GM19455 (cell line): Measurements from ENCODE around the gene NAT8L.

Source experiments
- ATAC-seq: cut with Tn5 transposase; IDR thresholded peaks from one replicate; pipeline ENCODE4 v1.9.1; 2021; ENCODE audit not compliant: unreplicated experiment

NAT8L gene

DNA sequence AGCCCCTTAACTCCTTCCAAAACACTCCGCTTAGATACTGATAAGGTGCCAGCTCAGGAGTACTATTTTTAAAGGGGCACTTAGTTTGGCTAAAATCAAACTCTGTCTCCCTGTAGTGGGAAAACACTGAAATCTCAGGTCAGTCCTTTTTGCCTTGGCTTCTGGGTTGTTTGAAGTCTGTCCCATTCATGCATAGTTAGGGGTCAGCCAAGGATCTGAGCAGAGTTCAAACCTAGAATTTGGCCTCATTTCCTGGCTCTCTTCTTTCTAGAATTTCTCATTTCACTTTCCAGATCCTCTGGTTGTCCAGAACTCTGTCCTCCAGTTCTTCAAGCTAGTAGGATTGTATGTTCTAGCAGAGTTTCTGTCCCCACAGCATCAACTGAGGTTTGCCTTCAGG, 31.5 kb downstream of the NAT8L start:
- no peak for ATAC-seq

DNA sequence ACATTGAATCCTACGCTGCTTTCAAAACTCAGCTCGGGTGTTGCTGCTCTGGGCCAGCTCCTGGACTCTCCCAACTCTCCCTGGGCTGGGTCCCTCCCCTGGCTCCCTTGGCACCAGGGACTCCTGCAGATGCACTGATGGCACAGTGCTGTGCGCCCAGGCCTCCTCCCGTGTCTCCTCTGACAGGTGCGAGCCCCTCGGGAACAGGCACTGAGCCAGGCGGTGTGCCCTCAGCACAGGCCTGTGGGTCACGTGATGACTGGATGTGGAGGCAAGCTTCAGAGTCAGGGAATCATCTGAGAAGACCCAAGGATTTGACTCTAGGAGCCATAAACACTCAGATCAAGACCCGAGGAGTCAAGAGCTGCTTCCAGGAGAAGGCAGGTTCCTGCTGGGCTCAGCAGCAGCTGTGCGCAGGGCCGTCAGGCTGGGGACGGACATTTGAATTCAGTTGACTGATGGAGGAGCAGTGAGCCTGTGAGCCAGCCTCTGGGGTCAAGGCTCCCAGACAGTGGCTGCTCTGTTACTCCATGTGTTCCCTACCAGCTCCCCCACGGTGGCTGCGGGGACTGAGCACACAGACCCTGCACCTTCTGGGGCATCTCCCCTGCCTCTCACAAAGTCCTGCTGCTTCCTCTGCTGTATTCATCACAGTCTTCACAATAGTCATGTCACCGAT, 33.0 kb downstream of the NAT8L start:
- no peak for ATAC-seq

DNA sequence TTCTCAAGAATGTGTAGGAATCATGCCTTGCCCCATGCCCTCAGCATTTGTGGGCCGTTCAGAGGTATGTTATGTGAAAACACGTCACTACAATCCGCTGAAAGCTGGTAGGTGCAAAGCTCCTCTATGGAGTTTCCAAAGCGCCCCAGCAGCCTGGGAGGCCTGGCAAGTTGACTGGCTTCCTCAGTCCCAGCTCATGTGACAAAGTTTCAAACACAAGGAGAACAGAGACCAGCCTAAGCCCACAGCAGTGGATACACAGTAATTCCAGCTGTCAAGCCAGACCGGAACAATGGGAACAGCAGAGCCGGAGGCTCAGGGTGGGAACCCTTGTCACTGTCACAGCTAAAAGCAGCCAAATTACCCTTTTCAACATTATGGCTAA, 33.5 kb downstream of the NAT8L start:
- ATAC-seq: no peak

GRCh38 chr4:2093265-2093664, 34.1 kb downstream of the NAT8L start:
- ATAC-seq: no peak

DNA sequence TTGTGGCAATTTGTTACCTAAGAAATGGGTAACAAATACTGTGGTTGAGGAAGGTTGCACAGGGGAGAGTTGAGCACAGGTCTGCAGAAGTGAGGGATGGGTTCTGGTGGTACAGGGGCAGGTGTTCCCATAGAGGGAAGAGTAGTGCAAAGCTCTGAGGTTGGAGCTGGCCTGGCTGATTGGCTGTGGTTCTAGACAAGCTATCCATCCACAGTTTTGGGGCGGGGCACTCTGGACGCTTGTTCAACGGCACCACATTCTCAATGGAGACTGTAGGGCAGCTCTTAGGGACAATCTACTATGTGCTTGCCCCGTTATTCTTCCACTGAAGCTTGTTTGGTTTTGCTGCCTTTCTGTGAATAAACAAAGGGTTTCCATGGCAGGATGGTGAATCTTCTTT, 35.4 kb downstream of the NAT8L start:
- no peak for ATAC-seq

GRCh38 chr4:2095236-2096072, 36.3 kb downstream of the NAT8L start:
- ATAC-seq: no peak

- no peak for ATAC-seq
Measured at GRCh38 chr4:2096073-2096609, 37.0 kb downstream of the NAT8L start.

DNA sequence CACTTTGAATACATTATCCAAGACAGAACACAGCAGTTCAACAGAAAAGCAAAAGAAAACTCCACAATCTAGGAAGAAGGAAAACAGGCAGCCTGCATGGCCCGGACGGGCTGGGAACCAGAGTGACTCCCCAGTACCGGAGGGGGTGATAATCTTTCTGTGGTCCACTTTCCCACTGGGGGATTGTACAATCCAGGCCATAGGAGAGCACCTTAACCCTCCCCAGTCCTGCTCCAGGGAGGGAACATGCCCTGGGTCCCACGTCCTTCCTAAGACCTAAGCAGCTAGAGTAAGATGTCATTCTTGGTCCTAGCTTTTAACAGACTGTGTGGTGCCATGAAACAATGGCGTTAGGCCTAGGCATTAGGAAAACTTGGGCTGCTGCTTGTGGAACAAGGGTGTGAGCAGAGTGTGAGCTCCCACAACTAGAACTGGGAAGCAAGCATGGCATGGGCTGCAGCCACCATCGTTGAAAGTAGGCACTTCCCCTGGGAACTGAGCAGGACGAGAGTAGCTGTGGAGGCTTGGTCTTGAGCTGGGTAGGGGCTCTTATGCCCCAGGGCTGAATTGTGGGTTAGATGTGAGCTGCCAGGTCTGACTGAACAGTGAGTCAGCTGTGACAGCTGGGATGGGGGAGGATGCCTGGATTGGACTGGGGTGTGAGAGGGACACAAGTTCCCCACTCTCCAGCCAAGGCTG, 42.4 kb downstream of the NAT8L start:
- ATAC-seq: no peak

GRCh38 chr4:2102045-2102883, 43.1 kb downstream of the NAT8L start:
- ATAC-seq: no peak

DNA sequence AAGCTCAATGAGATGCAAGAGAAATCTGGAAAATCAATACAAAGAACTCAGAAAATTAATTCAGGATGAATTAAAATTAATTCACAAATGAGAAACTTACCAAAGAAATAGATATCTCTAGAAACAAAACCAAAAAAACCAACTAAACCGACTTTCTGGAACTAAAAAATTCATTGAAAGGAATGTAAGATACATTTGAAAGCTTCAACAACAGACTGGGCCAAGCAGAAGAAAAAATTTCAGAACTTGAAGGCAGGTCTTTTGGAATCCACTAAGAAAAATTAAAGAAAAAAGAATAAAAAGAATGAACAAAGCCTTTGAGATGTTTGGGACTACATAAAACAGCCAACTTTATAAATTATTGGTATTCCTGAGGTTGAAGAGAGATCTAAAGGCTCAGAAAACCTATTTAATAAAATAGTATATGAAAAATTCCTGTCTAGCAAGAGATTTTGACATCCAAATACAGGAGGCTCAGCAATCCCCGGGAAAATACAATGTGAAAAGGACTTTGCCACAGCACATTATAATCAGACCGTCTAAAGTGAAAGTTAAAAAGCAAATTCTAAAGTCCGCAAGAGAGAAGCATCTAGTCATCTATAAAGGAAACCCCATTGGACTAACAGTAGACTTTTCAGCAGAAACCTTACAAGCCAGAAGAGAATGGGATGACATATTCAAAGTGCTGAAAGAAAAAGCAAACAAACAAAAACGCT, 44.2 kb downstream of the NAT8L start:
- ATAC-seq: no peak

GRCh38 chr4:2103843-2104547, 44.9 kb downstream of the NAT8L start:
- no peak for ATAC-seq

DNA sequence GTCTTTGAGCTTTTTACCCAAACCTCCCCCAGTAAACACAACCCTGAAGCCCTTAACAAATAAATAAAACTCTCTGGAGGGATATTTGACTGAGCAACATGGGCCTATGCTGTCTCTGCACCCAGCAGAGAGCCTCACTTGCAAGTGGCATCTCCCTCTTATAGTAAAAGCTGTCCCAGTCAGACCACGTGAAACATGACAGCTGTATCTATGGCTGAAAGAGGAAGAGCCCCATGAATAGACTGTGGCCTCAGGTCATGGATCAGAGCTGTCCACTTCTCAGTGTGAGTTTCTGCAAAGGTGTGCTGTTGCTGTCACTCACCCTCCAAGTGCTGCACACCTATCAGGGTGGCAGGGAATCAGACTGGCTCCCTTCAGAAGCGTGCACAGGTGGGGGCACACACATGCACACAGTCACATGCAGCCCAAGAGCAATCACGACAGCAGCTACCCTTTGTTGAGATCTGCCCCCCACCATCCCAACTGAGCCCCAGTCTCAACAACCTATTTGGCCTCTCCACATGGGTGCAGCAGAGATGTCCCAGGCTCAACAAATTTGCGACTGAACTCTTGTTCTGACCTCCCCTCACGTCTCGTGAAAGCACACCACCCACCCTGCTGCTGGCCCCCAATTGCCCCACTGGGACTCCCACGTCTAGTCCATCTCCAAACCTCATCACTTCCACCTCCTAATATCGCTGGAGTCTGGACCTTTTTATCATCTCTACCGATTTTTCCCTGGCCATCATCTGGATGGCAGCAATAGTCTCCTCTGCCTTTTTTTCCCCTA, 45.6 kb downstream of the NAT8L start:
- ATAC-seq: no peak

DNA sequence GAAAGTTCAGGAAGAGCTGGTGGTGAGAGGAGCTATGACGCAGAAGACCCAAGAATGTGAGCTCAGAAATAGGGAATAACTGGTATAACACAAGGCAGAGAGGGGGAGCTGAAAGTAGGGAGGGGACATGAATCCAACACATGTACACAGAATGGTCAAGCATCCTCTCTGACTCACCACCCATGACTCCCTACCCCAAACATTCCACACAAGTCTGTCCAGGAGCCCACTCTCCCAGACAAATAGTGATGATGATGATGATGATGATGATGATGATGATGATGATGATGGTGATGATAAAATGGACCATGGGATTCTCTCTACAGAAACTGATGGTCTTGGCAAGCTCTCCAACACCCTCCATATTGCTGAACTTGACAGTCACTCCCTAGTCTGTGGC, 46.4 kb downstream of the NAT8L start:
- ATAC-seq: no peak

GRCh38 chr4:2116687-2117400, 57.7 kb downstream of the NAT8L start:
- no peak for ATAC-seq
